ENCODE results near the gene CTTNBP2. TPM values are rescaled to one million over a fixed set of nuclear protein-coding genes. Genes with fewer than 3 reads are reported as not detected.

CTTNBP2 gene
- total RNA-seq, 1 experiment from 2014 or later, result 17.6 TPM

- Histone ChIP-seq H2AFZ (ENCODE audit: low read length) (no peak overlapping the region), H3T11ph (ENCODE audit: low read length) (no peak overlapping the region), H2BK12ac (ENCODE audit: insufficient read length, low read depth, low read length) (no peak overlapping the region), H3K14ac (ENCODE audit: insufficient read depth, low read length) (no peak overlapping the region), H3K79me2 (ENCODE audit: insufficient read depth, low read length) (no peaks in the 10 kb centered on the region), H2BK5ac (ENCODE audit: insufficient read length, low read length) (no peak overlapping the region), H3K56ac (ENCODE audit: insufficient read length, low read depth, low read length) (no peak overlapping the region), H3K4me1 (ENCODE audit: insufficient read depth, low read length) (no peaks in the 10 kb centered on the region), H3K23ac (ENCODE audit: insufficient read length, low read depth, low read length) (no peak overlapping the region), H3K27ac (ENCODE audit: insufficient read length, low read depth, low read length) (no peak overlapping the region), H3K23me2 (ENCODE audit: insufficient read length, low read depth, low read length, poor library complexity, severe bottlenecking) (no peaks in the 10 kb centered on the region), H4K91ac (ENCODE audit: insufficient read length, low read depth, low read length) (no peak overlapping the region), H4K5ac (ENCODE audit: insufficient read length, low read depth, low read length) (no peak overlapping the region), H3K27me3 (ENCODE audit: insufficient read depth, low read length) (no peaks in the 10 kb centered on the region), H3K9ac (ENCODE audit: extremely low read depth, insufficient read length, low read length) (no peak overlapping the region), H3K4ac (ENCODE audit: low read depth, low read length) (no peak overlapping the region), H3K9me3 (ENCODE audit: control insufficient read depth, low read depth, low read length) (no peaks in the 10 kb centered on the region), H3K18ac (ENCODE audit: insufficient read length, low read depth, low read length) (no peak overlapping the region), H2AK5ac (ENCODE audit: insufficient read length, low read length) (no peak overlapping the region), H3K4me2 (ENCODE audit: insufficient read depth, insufficient read length, low read length) (no peak overlapping the region), H2BK20ac (ENCODE audit: low read depth, low read length, poor library complexity, severe bottlenecking) (no peak overlapping the region), H4K8ac (replicated peaks; ENCODE audit: insufficient read length, low read depth, low read length) (no peak overlapping the region), H4K20me1 (ENCODE audit: control insufficient read depth, insufficient read depth, insufficient read length) (no peaks in the 10 kb centered on the region), H2BK120ac (ENCODE audit: low read depth, low read length, poor library complexity, severe bottlenecking) (no peak overlapping the region), H3K79me1 (ENCODE audit: insufficient read depth, low read depth, low read length, poor library complexity, severe bottlenecking) (no peaks in the 10 kb centered on the region), H2BK15ac (ENCODE audit: low read depth, low read length) (no peak overlapping the region)
- Mint-ChIP-seq H3K4me1 (peaks cover 17 to 18% of the 10 kb centered on the region in 2 experiments), H3K4me3 (no peak overlapping the region), H3K9me3 (no peaks in the 10 kb centered on the region), H3K36me3 (ENCODE audit: insufficient read depth in 1 of 3, low read depth in 3 of 3) (no peaks in the 10 kb centered on the region), H3K27me3 (ENCODE audit: low read depth) (no peaks in the 10 kb centered on the region), H3K27ac (no peak overlapping the region)
- TF ChIP-seq, protein P1, sequence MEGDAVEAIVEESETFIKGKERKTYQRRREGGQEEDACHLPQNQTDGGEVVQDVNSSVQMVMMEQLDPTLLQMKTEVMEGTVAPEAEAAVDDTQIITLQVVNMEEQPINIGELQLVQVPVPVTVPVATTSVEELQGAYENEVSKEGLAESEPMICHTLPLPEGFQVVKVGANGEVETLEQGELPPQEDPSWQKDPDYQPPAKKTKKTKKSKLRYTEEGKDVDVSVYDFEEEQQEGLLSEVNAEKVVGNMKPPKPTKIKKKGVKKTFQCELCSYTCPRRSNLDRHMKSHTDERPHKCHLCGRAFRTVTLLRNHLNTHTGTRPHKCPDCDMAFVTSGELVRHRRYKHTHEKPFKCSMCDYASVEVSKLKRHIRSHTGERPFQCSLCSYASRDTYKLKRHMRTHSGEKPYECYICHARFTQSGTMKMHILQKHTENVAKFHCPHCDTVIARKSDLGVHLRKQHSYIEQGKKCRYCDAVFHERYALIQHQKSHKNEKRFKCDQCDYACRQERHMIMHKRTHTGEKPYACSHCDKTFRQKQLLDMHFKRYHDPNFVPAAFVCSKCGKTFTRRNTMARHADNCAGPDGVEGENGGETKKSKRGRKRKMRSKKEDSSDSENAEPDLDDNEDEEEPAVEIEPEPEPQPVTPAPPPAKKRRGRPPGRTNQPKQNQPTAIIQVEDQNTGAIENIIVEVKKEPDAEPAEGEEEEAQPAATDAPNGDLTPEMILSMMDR (conservative IDR thresholded peaks at IDR 0.05), result no peak
- DNase-seq, result no peak
- WGBS (ENCODE audit: extremely low coverage, insufficient read length, low lambda C conversion rate), result no CpG with 5 or more reads among the region's 6 CpGs
Observed at GRCh38 chr7:117666689-117667088, 206.6 kb downstream of the CTTNBP2 start.
